ENCODE measurements around the gene MFAP4. TPM values are rescaled to one million over a fixed set of nuclear protein-coding genes. Genes with fewer than 3 reads are reported as not detected.
A peak's percentile ranks its signal among the peaks of the same experiment; 100 is the strongest.

The MFAP4 gene
- total and polyA plus RNA-seq, 8 donors = 1.2 to 25.5 (median 11.5) TPM

- 79 to 87% methylated on average over 1 of the region's 1 CpG for WGBS, 2 donors
- Histone ChIP-seq H3K4me3 (no peak overlapping the region), H3K27me3 (no peaks in the 10 kb centered on the region), H3K36me3 (no peaks in the 10 kb centered on the region), H3K9me3 (no peaks in the 10 kb centered on the region), H3K27ac (no peak overlapping the region), H3K4me1 (peaks cover 0 to 4% (median 3%) of the 10 kb centered on the region in 3 donors)
- FAIRE-seq (no peak), DNase-seq (no peak), ATAC-seq (no peak)
- intact Hi-C loops (cut with DNase I) = no loop called here
- no peak for TF ChIP-seq CTCF (IDR thresholded peaks at IDR 0.05)
These were observed 15.2 kb upstream of the MFAP4 start for GRCh38 chr17:19402171-19402570.

GRCh38 chr17:19401321-19402010, 14.5 kb upstream of the MFAP4 start:
- no peak overlapping the region for H3K27ac ChIP-seq
- H3K4me1 ChIP-seq = peaks cover 0 to 4% (median 3%) of the 10 kb centered on the region in 3 donors
- 71 to 80% methylated on average over 8 of the region's 8 CpGs for WGBS, 2 donors
- H3K4me3 ChIP-seq = no peak overlapping the region
- no peaks in the 10 kb centered on the region for H3K9me3 ChIP-seq
- no peak for ATAC-seq
- intact Hi-C loops (cut with DNase I) = no loop called here
- no peak for DNase-seq
- no peaks in the 10 kb centered on the region for H3K27me3 ChIP-seq
- H3K36me3 ChIP-seq = no peaks in the 10 kb centered on the region
- FAIRE-seq = no peak
- no peak for TF ChIP-seq CTCF (IDR thresholded peaks at IDR 0.05)

GRCh38 chr17:19399750-19400450, 12.9 kb upstream of the MFAP4 start:
- H3K27ac ChIP-seq = no peak overlapping the region
- FAIRE-seq (no peak), DNase-seq (no peak), ATAC-seq (no peak)
- TF ChIP-seq CTCF (IDR thresholded peaks at IDR 0.05) = no peak
- peaks cover 0 to 4% (median 3%) of the 10 kb centered on the region in 3 donors for H3K4me1 ChIP-seq
- WGBS, 2 donors = 61 to 81% methylated on average over 3 of the region's 3 CpGs
- no peaks in the 10 kb centered on the region for H3K9me3 ChIP-seq
- H3K4me3 ChIP-seq = no peak overlapping the region
- H3K27me3 ChIP-seq = no peaks in the 10 kb centered on the region
- no peaks in the 10 kb centered on the region for H3K36me3 ChIP-seq
- intact Hi-C loops (cut with DNase I) = no loop called here

GRCh38 chr17:19398301-19399181, 11.6 kb upstream of the MFAP4 start:
- H3K36me3 ChIP-seq = no peaks in the 10 kb centered on the region
- H3K27me3 ChIP-seq = no peaks in the 10 kb centered on the region
- peak; percentile 56 to 71 (median 66) for ATAC-seq
- intact Hi-C loops (cut with DNase I) = no loop called here
- peak overlapping the region; percentile 5 to 58 (median 37) for H3K27ac ChIP-seq
- H3K4me1 ChIP-seq = peaks cover 0 to 4% (median 3%) of the 10 kb centered on the region in 3 donors
- DNase-seq = peak in 2 of 6 donors; percentile 25 to 42
- no peak for TF ChIP-seq CTCF (IDR thresholded peaks at IDR 0.05)
- WGBS, 2 donors = 55 to 62% methylated on average over 2 of the region's 2 CpGs
- H3K4me3 ChIP-seq = no peak overlapping the region
- no peaks in the 10 kb centered on the region for H3K9me3 ChIP-seq
- no peak for FAIRE-seq
